GM12878 (cell line): ENCODE measurements around the gene CALR. TPM values are rescaled to one million over a fixed set of nuclear protein-coding genes. Genes with fewer than 3 reads are reported as not detected.

Experiments
- ASH2L ChIP-seq: fragments of 300-600, 200-600 bp; sonication (generic); IDR thresholded peaks from 2 replicates; pipeline ENCODE4 v1.6.1; 2017; ENCODE audit warnings: low read depth, mild to moderate bottlenecking, borderline replicate concordance
- BCLAF1 ChIP-seq: fragments of 450-650 bp; IDR thresholded peaks from 2 replicates; pipeline ENCODE4 v1.6.1; 2017; ENCODE audit warnings: antibody characterized with exemption, mild to moderate bottlenecking, moderate library complexity
- CBFB ChIP-seq: IDR thresholded peaks from 2 replicates; pipeline ENCODE4 v1.6.1; 2016; ENCODE audit warnings: antibody characterized with exemption, low read depth
- CHD2 ChIP-seq: IDR thresholded peaks from 2 replicates; pipeline ENCODE4 v1.6.1; 2011; ENCODE audit warnings: low read depth, low read length, improper control_type of control experiment, borderline replicate concordance
- CREB1 ChIP-seq: IDR thresholded peaks from 2 replicates; pipeline ENCODE4 v1.6.1; 2012; ENCODE audit warnings: low read depth, mild to moderate bottlenecking, inconsistent platforms
- ESRRA ChIP-seq: IDR thresholded peaks from 2 replicates; pipeline ENCODE4 v1.6.1; 2012; ENCODE audit warnings: mild to moderate bottlenecking, low read length, improper control_type of control experiment
- IRF3 ChIP-seq: fragments of 450-650 bp; IDR thresholded peaks from 2 replicates; pipeline ENCODE4 v1.6.1; 2014; ENCODE audit warnings: mild to moderate bottlenecking
- IRF4 ChIP-seq: IDR thresholded peaks from 2 replicates; pipeline ENCODE4 v1.6.1; 2011; ENCODE audit warnings: low read depth, low read length
- JUNB ChIP-seq: IDR thresholded peaks from 2 replicates; pipeline ENCODE4 v1.6.1; 2016; ENCODE audit warnings: antibody characterized with exemption, mild to moderate bottlenecking
- POLR2AphosphoS2 ChIP-seq: IDR thresholded peaks from 2 replicates; pipeline ENCODE4 v1.6.1; 2011; ENCODE audit warnings: low read depth, mild to moderate bottlenecking, low read length, improper control_type of control experiment, moderate library complexity
- PRDM15 ChIP-seq: fragments of 450-650 bp; formaldehyde crosslinking; IDR thresholded peaks from 2 replicates; pipeline ENCODE4 v1.4.0; 2020; ENCODE audit warnings: mild to moderate bottlenecking, moderate library complexity
- RAD21 ChIP-seq: IDR thresholded peaks from 2 replicates; pipeline ENCODE4 v1.6.1; 2011; ENCODE audit warnings: mild to moderate bottlenecking, low read depth, low read length, moderate library complexity; ENCODE audit not compliant: insufficient read depth
- REST ChIP-seq: IDR thresholded peaks from 2 replicates; pipeline ENCODE4 v1.6.1; 2012; ENCODE audit warnings: mild to moderate bottlenecking, low read depth, low read length
- SIN3A ChIP-seq: IDR thresholded peaks from 2 replicates; pipeline ENCODE4 v1.6.1; 2012; ENCODE audit warnings: low read depth, low read length, improper control_type of control experiment
- SMAD1 ChIP-seq: fragments of 450-650 bp; IDR thresholded peaks from 2 replicates; pipeline ENCODE4 v1.6.1; 2018; ENCODE audit warnings: mild to moderate bottlenecking, low read depth; ENCODE audit not compliant: partially characterized antibody
- SPI1 ChIP-seq: IDR thresholded peaks from 2 replicates; pipeline ENCODE4 v1.6.1; 2011; ENCODE audit warnings: low read depth, mild to moderate bottlenecking, low read length, moderate library complexity, borderline replicate concordance; ENCODE audit not compliant: insufficient read depth
- SRF ChIP-seq, 2 experiments: IDR thresholded peaks; 2 replicates each; pipeline ENCODE4 v1.6.1; 2011; ENCODE audit warnings: low read depth in 2 of 2, low read length in 2 of 2, mild to moderate bottlenecking in 1 of 2, moderate library complexity in 1 of 2
- ZNF622 ChIP-seq: fragments of 450-650 bp; IDR thresholded peaks from 2 replicates; pipeline ENCODE4 v1.6.1; 2017; ENCODE audit warnings: mild to moderate bottlenecking, inconsistent platforms
- ZZZ3 ChIP-seq: IDR thresholded peaks from 2 replicates; pipeline ENCODE4 v1.6.1; 2011; ENCODE audit warnings: low read depth; ENCODE audit not compliant: control insufficient read depth, insufficient read length
- polyA plus RNA-seq, 11 experiments: library from polyadenylated mRNA; depleted of rRNA in 4 of 11; unstranded in 6 of 11; stranded (reverse) in 5 of 11; fragments of >200 nt; fragmentation: Nextera tagmentation in 4 of 11; fragmentation: Illumina TruSeq in 1 of 11; extraction: Ambion mirVana in 4 of 11; extraction: Trizol in 1 of 11; gene quantifications; 1 replicate in 1 of 11; 2 replicates in 10 of 11; pipeline versions ENCODE4 v1.2.1 to v1.2.3, GENCODE V29; 2011 to 2016; ENCODE audit warnings: inconsistent platforms in 2 of 11, missing spikeins in 2 of 11, low read depth in 1 of 11
- total RNA-seq, 4 experiments: library from RNA; depleted of rRNA in 3 of 4; stranded (reverse); fragments of >200 nt in 3 of 4; fragmentation: Illumina TruSeq in 1 of 4; extraction: Trizol in 1 of 4; gene quantifications; 2 replicates each; pipeline versions ENCODE4 v1.2.1 to v1.2.3, GENCODE V29; 2013 to 2021

CALR gene
- total and polyA plus RNA-seq, 10 of the 15 experiments (the other 5 are each of a cell fraction or from before 2014, with no cell fraction given): 202 to 1,451 (median 749) TPM

GRCh38 chr19:12890787-12891552, 47.4 kb upstream of the CALR start, which contains the start of gene GCDH (continued):
- TF ChIP-seq REST (no peak), SPI1 (no peak; the same call in 1 of the 2 replicates), SRF (IDR thresholded peaks at IDR 0.05; ENCODE audit: low read depth in 2 of 2, low read length in 2 of 2) (peak in 1 of 2 experiments; percentile 69; a peak in 1 of 4 replicates), BCLAF1 (no peak), SMAD1 (no peak), CHD2 (peak; percentile 25; the same call in 1 of the 2 replicates), IRF4 (peak; percentile 40; the same call in 1 of the 2 replicates), ESRRA (no peak), RAD21 (no peak), ZNF622 (no peak), CBFB (peak; percentile 52; the same call in 1 of the 2 replicates), ZZZ3 (no peak), IRF3 (peak; percentile 57; the same call in 1 of the 2 replicates), JUNB (no peak), POLR2AphosphoS2 (no peak), ASH2L (no peak), CREB1 (peak; percentile 98), PRDM15 (CRISPR knock-in tag) (no peak), SIN3A (peak; percentile 69)
